Measurements from ENCODE around the gene LRMDA.

DNA sequence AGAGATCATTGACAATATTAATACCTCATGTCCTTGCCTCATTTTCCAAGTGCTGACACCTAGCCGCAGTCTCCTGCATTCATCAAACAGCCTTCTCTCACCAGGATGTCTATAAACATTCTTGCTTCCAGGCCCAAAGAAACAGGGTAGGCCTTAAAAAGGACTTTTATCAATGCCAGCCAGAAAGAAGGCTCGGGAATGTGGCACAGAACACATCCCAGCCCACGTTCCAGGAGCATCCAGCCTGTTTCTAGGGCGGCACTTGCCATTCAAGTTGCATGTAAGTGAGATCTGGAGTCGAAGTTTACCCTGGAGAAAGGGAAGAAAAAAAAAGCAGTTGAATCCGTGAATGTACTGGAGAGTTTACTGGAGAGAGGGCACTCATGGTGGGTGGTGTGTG is 1123.1 kb downstream of the LRMDA start:
- TF ChIP-seq, protein P1, sequence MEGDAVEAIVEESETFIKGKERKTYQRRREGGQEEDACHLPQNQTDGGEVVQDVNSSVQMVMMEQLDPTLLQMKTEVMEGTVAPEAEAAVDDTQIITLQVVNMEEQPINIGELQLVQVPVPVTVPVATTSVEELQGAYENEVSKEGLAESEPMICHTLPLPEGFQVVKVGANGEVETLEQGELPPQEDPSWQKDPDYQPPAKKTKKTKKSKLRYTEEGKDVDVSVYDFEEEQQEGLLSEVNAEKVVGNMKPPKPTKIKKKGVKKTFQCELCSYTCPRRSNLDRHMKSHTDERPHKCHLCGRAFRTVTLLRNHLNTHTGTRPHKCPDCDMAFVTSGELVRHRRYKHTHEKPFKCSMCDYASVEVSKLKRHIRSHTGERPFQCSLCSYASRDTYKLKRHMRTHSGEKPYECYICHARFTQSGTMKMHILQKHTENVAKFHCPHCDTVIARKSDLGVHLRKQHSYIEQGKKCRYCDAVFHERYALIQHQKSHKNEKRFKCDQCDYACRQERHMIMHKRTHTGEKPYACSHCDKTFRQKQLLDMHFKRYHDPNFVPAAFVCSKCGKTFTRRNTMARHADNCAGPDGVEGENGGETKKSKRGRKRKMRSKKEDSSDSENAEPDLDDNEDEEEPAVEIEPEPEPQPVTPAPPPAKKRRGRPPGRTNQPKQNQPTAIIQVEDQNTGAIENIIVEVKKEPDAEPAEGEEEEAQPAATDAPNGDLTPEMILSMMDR (conservative IDR thresholded peaks at IDR 0.05; ENCODE audit: low read length), result no peak
- TF ChIP-seq EZH2phosphoT487 (IDR thresholded peaks at IDR 0.05; ENCODE audit: borderline replicate concordance, low read depth, low read length), result no peak

Data from OCI-LY7 (cell line).